Measurements from ENCODE around the gene DCDC2B. TPM values are rescaled to one million over a fixed set of nuclear protein-coding genes. Genes with fewer than 3 reads are reported as not detected.

Gene DCDC2B
- total and polyA plus RNA-seq, 7 donors: 0.04 TPM; not detected in 6

- DNase-seq: no peak
- Histone ChIP-seq H3K36me3 (ENCODE audit: insufficient read depth in 1 of 2, low read depth in 1 of 2) (peaks cover 18 to 87% of the 10 kb centered on the region in 2 donors), H3K9me3 (no peaks in the 10 kb centered on the region), H3K4me1 (peaks cover 38% of the 10 kb centered on the region), H3K4me3 (no peak overlapping the region), H3K27me3 (ENCODE audit: insufficient read depth in 3 of 3, low read length in 2 of 3) (no peaks in the 10 kb centered on the region), H3K27ac (no peak overlapping the region)
- ATAC-seq: no peak
- intact Hi-C loops (cut with DNase I): loop anchor here in 1 of 2 donors (5.0 kb wide), 1 partner anchor 77 kb away; the partner anchor contains the start of gene KPNA6
- TF ChIP-seq CTCF (IDR thresholded peaks at IDR 0.05): no peak
Measured at GRCh38 chr1:32184650-32185049, 24.2 kb upstream of the DCDC2B start.

- 88 to 94% (median 89%) methylated on average over 2 of the region's 2 CpGs for whole genome bisulfite sequencing, 3 donors
- DNase-seq (no peak), ATAC-seq (no peak)
- peaks cover 32% of the 10 kb centered on the region for H3K4me1 ChIP-seq
- H3K36me3 ChIP-seq (ENCODE audit: insufficient read depth in 1 of 2, low read depth in 1 of 2): peaks cover 23 to 100% of the 10 kb centered on the region in 2 donors
- H3K4me3 ChIP-seq: no peak overlapping the region
- H3K27me3 ChIP-seq (ENCODE audit: insufficient read depth in 3 of 3, low read length in 2 of 3): no peaks in the 10 kb centered on the region
- TF ChIP-seq CTCF (IDR thresholded peaks at IDR 0.05): no peak
- intact Hi-C loops (cut with DNase I): no loop called here
- no peak overlapping the region for H3K27ac ChIP-seq
- no peaks in the 10 kb centered on the region for H3K9me3 ChIP-seq
Measured at GRCh38 chr1:32186077-32186476, 22.8 kb upstream of the DCDC2B start.

- intact Hi-C loops (cut with DNase I): no loop called here
- DNase-seq (no peak), ATAC-seq (no peak)
- Histone ChIP-seq H3K4me3 (no peak overlapping the region), H3K36me3 (ENCODE audit: insufficient read depth in 1 of 2, low read depth in 1 of 2) (peaks cover 24 to 100% of the 10 kb centered on the region in 2 donors), H3K27ac (no peak overlapping the region), H3K4me1 (peaks cover 28% of the 10 kb centered on the region), H3K27me3 (ENCODE audit: insufficient read depth in 3 of 3, low read length in 2 of 3) (no peaks in the 10 kb centered on the region), H3K9me3 (no peaks in the 10 kb centered on the region)
- no peak for TF ChIP-seq CTCF (IDR thresholded peaks at IDR 0.05)
- WGBS, 3 donors: 83 to 95% (median 85%) methylated on average over 2 of the region's 2 CpGs
Measured at GRCh38 chr1:32186491-32186890, 22.4 kb upstream of the DCDC2B start.

GRCh38 chr1:32187850-32188249 is 21.0 kb upstream of the DCDC2B start:
- WGBS, 3 donors: 97 to 98% (median 98%) methylated on average over 9 of the region's 9 CpGs
- DNase-seq (no peak), ATAC-seq (no peak)
- no peak for TF ChIP-seq CTCF (IDR thresholded peaks at IDR 0.05)
- intact Hi-C loops (cut with DNase I): no loop called here
- H3K27me3 ChIP-seq (ENCODE audit: insufficient read depth in 3 of 3, low read length in 2 of 3): no peaks in the 10 kb centered on the region
- peaks cover 25 to 100% of the 10 kb centered on the region in 2 donors for H3K36me3 ChIP-seq (ENCODE audit: insufficient read depth in 1 of 2, low read depth in 1 of 2)
- no peaks in the 10 kb centered on the region for H3K9me3 ChIP-seq
- peaks cover 17% of the 10 kb centered on the region for H3K4me1 ChIP-seq
- no peak overlapping the region for H3K27ac ChIP-seq
- no peak overlapping the region for H3K4me3 ChIP-seq

- no peaks in the 10 kb centered on the region for H3K9me3 ChIP-seq
- peaks cover 15% of the 10 kb centered on the region for H3K4me1 ChIP-seq
- ATAC-seq: no peak
- 91 to 95% (median 92%) methylated on average over 8 of the region's 8 CpGs for WGBS, 3 donors
- H3K36me3 ChIP-seq (ENCODE audit: insufficient read depth in 1 of 2, low read depth in 1 of 2): peaks cover 38 to 98% of the 10 kb centered on the region in 2 donors
- intact Hi-C loops (cut with DNase I): no loop called here
- no peak overlapping the region for H3K4me3 ChIP-seq
- peak in 1 of 2 donors; percentile 48 for DNase-seq
- no peaks in the 10 kb centered on the region for H3K27me3 ChIP-seq (ENCODE audit: insufficient read depth in 3 of 3, low read length in 2 of 3)
- H3K27ac ChIP-seq: no peak overlapping the region
- TF ChIP-seq CTCF (IDR thresholded peaks at IDR 0.05): no peak
Measured at GRCh38 chr1:32192220-32192948, 16.5 kb upstream of the DCDC2B start.
